Ovary (tissue), 3 donors: ENCODE results near the gene NEK11.

Source experiments
- EP300 ChIP-seq: sonication (generic); formaldehyde crosslinking; IDR thresholded peaks from one replicate; pipeline ENCODE4 v1.6.1; 2017; ENCODE audit warnings: antibody characterized with exemption
- POLR2A ChIP-seq: fragments of 450-650 bp; IDR thresholded peaks from one replicate; pipeline ENCODE4 v1.6.1; 2017; ENCODE audit warnings: antibody characterized with exemption, mild to moderate bottlenecking, moderate library complexity
- TF ChIP-seq, protein P1 (sequence below), 3 donors: fragments of 450-650 bp in 2 of 3; fragments of 200-600 bp in 1 of 3; IDR thresholded peaks; one replicate each; pipeline versions ENCODE4 v1.5.1 to v1.8.0; 2016 to 2022; ENCODE audit warnings: antibody characterized with exemption in 3 of 3, mild to moderate bottlenecking in 1 of 3
- donor health status: DM: no; HTN: no; CAD: no.

DNA sequence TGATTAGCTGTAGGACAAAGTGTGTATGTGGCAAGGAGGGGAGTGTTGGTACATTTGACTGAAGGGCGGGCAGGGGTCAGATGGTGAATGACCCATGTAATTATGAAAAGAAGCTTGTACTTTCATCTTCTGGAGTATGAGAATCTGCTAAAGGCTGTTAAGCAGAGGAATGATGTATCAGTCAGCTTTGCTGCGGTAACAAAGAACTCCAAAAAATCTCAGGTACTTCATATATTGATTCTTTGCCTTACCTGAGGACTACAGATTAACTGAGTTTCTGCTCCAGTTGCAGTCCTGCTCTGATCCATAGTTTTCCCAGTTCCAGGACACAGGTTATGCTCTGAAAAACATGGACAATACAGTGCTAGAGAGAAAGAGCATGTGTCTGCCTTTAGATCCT is 115.1 kb downstream of the NEK11 start:
- TF ChIP-seq, protein P1, sequence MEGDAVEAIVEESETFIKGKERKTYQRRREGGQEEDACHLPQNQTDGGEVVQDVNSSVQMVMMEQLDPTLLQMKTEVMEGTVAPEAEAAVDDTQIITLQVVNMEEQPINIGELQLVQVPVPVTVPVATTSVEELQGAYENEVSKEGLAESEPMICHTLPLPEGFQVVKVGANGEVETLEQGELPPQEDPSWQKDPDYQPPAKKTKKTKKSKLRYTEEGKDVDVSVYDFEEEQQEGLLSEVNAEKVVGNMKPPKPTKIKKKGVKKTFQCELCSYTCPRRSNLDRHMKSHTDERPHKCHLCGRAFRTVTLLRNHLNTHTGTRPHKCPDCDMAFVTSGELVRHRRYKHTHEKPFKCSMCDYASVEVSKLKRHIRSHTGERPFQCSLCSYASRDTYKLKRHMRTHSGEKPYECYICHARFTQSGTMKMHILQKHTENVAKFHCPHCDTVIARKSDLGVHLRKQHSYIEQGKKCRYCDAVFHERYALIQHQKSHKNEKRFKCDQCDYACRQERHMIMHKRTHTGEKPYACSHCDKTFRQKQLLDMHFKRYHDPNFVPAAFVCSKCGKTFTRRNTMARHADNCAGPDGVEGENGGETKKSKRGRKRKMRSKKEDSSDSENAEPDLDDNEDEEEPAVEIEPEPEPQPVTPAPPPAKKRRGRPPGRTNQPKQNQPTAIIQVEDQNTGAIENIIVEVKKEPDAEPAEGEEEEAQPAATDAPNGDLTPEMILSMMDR (IDR thresholded peaks at IDR 0.05), result no peak
- no peak for TF ChIP-seq POLR2A
- TF ChIP-seq EP300, result no peak
